NCI-H510A (cell line): ENCODE results near the gene CD79A.

Experiments used
- DNase-seq: peaks from one replicate; lab custom pipeline; 2025; lab: John Stamatoyannopoulos, UW

The CD79A gene

GRCh38 chr19:41883821-41884733 is 7.0 kb downstream of the CD79A start:
- DNase-seq = peak; percentile 98

GRCh38 chr19:41886761-41887710 is 10.0 kb downstream of the CD79A start:
- no peak for DNase-seq

- peak; percentile 92 for DNase-seq
These were observed 10.8 kb downstream of the CD79A start for GRCh38 chr19:41887711-41888382.

GRCh38 chr19:41888926-41889325 is 11.8 kb downstream of the CD79A start:
- DNase-seq = no peak

GRCh38 chr19:41889896-41890295 is 12.8 kb downstream of the CD79A start:
- DNase-seq = no peak

GRCh38 chr19:41890936-41891335 is 13.9 kb downstream of the CD79A start:
- no peak for DNase-seq

- no peak for DNase-seq
These were observed 15.3 kb downstream of the CD79A start for GRCh38 chr19:41892173-41892902.

GRCh38 chr19:41893899-41894298 is 16.8 kb downstream of the CD79A start:
- no peak for DNase-seq

- DNase-seq = no peak
These were observed 17.3 kb downstream of the CD79A start for GRCh38 chr19:41894350-41894749.

- no peak for DNase-seq
These were observed 18.9 kb downstream of the CD79A start for GRCh38 chr19:41895745-41896580.

- DNase-seq = no peak
These were observed 19.5 kb downstream of the CD79A start for GRCh38 chr19:41896581-41896942.

- DNase-seq = no peak
These were observed 20.1 kb downstream of the CD79A start for GRCh38 chr19:41897181-41897580.

- DNase-seq = no peak
These were observed 20.7 kb downstream of the CD79A start for GRCh38 chr19:41897820-41898219.

- DNase-seq = no peak
These were observed 21.2 kb downstream of the CD79A start for GRCh38 chr19:41898235-41898634.

- no peak for DNase-seq
These were observed 24.8 kb downstream of the CD79A start for GRCh38 chr19:41901707-41902360.

- DNase-seq = no peak
These were observed 25.5 kb downstream of the CD79A start for GRCh38 chr19:41902594-41902993.

GRCh38 chr19:41903193-41903953 is 26.3 kb downstream of the CD79A start:
- no peak for DNase-seq

- peak; percentile 98 for DNase-seq
These were observed 27.2 kb downstream of the CD79A start for GRCh38 chr19:41904118-41904870.
